Chondrocyte (in vitro differentiated cells): Measurements from ENCODE around the gene FASTK. TPM values are rescaled to one million over a fixed set of nuclear protein-coding genes. Genes with fewer than 3 reads are reported as not detected.

Experiments
- DNase-seq: peaks from one replicate; pipeline ENCODE4 v3.0.0; 2021; ENCODE audit warnings: mixed read lengths, low spot score
- H3K27ac Mint-ChIP-seq: one replicate; pipeline ENCODE4 v1.8.0; 2021; ENCODE audit warnings: mild to moderate bottlenecking, moderate library complexity, mixed read lengths; ENCODE audit not compliant: unreplicated experiment
- H3K27me3 Mint-ChIP-seq: 2 replicates; pipeline ENCODE4 v1.8.0; 2021; ENCODE audit warnings: low read depth, mixed read lengths
- H3K36me3 Mint-ChIP-seq: 2 replicates; pipeline ENCODE4 v1.8.0; 2021; ENCODE audit warnings: low read depth, mixed read lengths
- H3K4me1 Mint-ChIP-seq: 2 replicates; pipeline ENCODE4 v1.8.0; 2021; ENCODE audit warnings: low read depth, mild to moderate bottlenecking, mixed read lengths
- H3K4me3 Mint-ChIP-seq: one replicate; pipeline ENCODE4 v1.8.0; 2021; ENCODE audit warnings: mild to moderate bottlenecking, moderate library complexity, mixed read lengths; ENCODE audit not compliant: unreplicated experiment
- H3K9me3 Mint-ChIP-seq: 2 replicates; pipeline ENCODE4 v1.8.0; 2021; ENCODE audit warnings: low read depth, mixed read lengths
- CTCF ChIP-seq: fragments of 200-600 bp; sonication (generic); IDR thresholded peaks from 2 replicates; pipeline ENCODE4 v1.5.0; 2021; ENCODE audit warnings: antibody characterized with exemption, mild to moderate bottlenecking, moderate library complexity
- total RNA-seq: library from RNA; stranded (reverse); gene quantifications from 3 replicates; pipeline ENCODE4 v1.2.1, GENCODE V29; 2021

Gene FASTK
- total RNA-seq, 1 donor from 2014 or later = 83.8 TPM

- Mint-ChIP-seq H3K27me3 (no peaks in the 10 kb centered on the region), H3K4me3 (no peak overlapping the region), H3K36me3 (peaks cover 3% of the 10 kb centered on the region), H3K27ac (no peak overlapping the region), H3K4me1 (peaks cover 27% of the 10 kb centered on the region), H3K9me3 (no peaks in the 10 kb centered on the region)
- DNase-seq = no peak
- no peak for TF ChIP-seq CTCF
Observed at GRCh38 chr7:151035902-151036301, 44.7 kb downstream of the FASTK start.

DNA sequence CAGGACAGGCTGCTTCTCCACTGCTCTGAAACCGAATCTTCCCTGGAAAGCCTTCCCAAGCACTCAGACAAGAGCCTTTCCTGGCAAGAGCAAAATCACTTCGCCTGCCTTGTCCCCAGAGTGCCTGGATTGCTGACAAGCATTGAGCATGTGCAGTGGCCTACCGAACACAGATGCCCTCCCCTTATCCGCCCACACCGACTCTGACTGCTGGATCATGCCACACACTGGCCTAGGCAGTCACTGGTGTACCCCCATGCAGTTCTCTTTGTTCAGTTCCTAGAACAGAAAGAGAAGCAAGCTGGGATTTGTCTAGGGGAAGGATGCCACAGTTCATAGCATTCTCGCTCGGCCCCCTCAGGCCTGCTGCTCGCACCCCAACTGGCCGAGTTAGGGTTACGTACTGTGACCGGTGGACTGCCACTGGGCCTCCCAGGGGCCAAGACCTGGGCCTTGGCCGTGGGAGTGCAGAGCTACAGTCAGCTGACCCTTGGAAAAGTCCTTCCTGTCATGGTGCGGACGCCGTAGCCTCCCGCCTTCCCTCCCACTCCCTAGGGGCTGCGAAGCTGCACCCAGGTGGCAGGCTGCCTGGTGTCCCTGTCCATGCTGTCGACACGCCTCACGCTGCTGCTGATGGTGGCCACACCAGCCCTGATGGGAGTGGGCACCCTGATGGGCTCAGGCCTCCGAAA is 45.4 kb downstream of the FASTK start:
- Mint-ChIP-seq H3K4me3 (no peak overlapping the region), H3K27ac (no peak overlapping the region), H3K4me1 (peaks cover 26% of the 10 kb centered on the region), H3K9me3 (no peaks in the 10 kb centered on the region), H3K36me3 (peaks cover 3% of the 10 kb centered on the region), H3K27me3 (no peaks in the 10 kb centered on the region)
- TF ChIP-seq CTCF = no peak
- DNase-seq = no peak

DNA sequence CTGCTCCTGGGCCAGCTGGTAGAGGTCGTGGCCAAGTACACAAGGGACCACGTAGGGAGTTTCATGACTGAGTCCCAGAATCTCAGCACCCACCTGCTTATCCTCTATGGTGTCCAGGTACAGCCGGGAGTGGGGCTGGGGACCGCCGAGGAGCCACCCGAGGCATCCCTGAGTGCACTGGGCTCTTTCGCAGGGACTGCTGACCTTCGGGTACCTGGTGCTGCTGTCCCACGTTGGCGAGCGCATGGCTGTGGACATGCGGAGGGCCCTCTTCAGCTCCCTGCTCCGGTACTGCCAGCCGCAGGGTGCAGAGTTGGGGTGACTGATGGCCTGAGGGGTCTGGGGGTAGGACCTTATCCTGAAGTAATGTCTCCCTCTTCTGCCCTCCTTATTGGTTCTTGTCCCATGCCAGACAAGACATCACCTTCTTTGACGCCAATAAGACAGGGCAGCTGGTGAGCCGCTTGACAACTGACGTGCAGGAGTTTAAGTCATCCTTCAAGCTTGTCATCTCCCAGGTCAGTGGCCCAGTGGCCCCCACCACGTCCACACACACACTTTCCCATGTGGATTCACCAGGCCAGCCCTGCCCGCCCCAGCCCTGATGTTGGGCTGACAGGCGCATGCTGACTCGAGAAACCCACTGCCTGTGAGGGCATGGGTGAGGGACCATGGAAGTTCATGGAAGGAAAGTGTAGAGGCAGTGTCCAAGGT is 46.1 kb downstream of the FASTK start:
- no peak for DNase-seq
- peaks cover 24% of the 10 kb centered on the region for H3K4me1 Mint-ChIP-seq
- no peak overlapping the region for H3K4me3 Mint-ChIP-seq
- H3K27me3 Mint-ChIP-seq = no peaks in the 10 kb centered on the region
- no peak overlapping the region for H3K27ac Mint-ChIP-seq
- no peaks in the 10 kb centered on the region for H3K9me3 Mint-ChIP-seq
- no peak for TF ChIP-seq CTCF
- peaks cover 3% of the 10 kb centered on the region for H3K36me3 Mint-ChIP-seq

- no peak for TF ChIP-seq CTCF
- Mint-ChIP-seq H3K4me3 (no peak overlapping the region), H3K36me3 (peaks cover 3% of the 10 kb centered on the region), H3K9me3 (no peaks in the 10 kb centered on the region), H3K27me3 (no peaks in the 10 kb centered on the region), H3K27ac (no peak overlapping the region), H3K4me1 (peaks cover 24% of the 10 kb centered on the region)
- no peak for DNase-seq
Observed at GRCh38 chr7:151033864-151034249, 46.8 kb downstream of the FASTK start.

DNA sequence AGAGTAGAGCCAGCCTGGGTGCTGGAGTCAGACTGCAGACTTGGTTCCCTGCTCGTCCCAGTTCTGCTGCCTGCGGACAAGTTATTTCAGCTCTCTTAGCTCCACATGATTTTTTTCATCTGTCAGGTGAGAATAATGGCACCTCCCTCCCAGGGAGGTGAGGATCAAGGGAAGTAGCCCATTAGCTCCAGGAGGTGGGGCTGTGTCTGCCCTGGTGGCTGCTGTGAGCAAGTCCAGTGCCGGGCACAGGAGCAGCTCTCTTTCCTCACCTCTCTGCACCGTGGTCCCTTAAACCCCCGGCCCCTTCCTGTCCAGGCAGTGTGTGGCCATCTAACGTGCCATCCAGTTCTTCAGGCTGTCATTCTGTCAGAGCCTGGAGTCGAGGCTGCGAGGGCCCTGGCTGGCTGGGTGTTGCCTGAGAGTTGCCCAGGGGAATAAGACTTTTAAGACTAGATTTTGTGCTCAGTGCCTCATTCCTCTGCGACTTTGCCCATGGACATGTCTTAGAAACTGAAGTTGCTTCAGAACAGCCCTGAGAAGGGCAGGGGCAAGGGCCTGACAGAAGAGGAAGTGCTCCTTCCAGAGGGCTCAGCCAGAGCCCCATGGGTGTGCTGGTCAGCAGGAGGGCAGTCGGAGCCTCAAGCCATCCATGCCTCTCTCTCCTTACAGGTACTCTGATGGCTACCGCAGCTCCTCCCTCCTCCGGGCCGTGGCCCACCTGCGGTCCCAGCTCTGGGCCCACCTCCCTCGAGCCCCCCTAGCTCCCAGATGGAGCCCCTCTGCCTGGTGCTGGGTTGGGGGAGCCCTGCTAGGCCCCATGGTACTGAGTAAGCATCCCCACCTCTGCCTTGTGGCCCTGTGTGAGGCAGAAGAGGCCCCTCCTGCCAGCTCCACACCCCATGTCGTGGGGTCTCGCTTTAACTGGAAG is 47.4 kb downstream of the FASTK start:
- DNase-seq = no peak
- Mint-ChIP-seq H3K27me3 (no peaks in the 10 kb centered on the region), H3K36me3 (peaks cover 5% of the 10 kb centered on the region), H3K27ac (no peak overlapping the region), H3K4me1 (peaks cover 21% of the 10 kb centered on the region), H3K4me3 (no peak overlapping the region), H3K9me3 (no peaks in the 10 kb centered on the region)
- TF ChIP-seq CTCF = no peak
